Hematopoietic multipotent progenitor cell treated with erythropoietin and hydrocortisone succinate and interleukin-3 and kit ligand, for 4 days (in vitro differentiated cells): ENCODE data around the gene ECM2.

ENCODE experiments used
- DNase-seq: peaks from one replicate; pipeline ENCODE4 v3.0.0-alpha.2; 2015

The ECM2 gene

DNA sequence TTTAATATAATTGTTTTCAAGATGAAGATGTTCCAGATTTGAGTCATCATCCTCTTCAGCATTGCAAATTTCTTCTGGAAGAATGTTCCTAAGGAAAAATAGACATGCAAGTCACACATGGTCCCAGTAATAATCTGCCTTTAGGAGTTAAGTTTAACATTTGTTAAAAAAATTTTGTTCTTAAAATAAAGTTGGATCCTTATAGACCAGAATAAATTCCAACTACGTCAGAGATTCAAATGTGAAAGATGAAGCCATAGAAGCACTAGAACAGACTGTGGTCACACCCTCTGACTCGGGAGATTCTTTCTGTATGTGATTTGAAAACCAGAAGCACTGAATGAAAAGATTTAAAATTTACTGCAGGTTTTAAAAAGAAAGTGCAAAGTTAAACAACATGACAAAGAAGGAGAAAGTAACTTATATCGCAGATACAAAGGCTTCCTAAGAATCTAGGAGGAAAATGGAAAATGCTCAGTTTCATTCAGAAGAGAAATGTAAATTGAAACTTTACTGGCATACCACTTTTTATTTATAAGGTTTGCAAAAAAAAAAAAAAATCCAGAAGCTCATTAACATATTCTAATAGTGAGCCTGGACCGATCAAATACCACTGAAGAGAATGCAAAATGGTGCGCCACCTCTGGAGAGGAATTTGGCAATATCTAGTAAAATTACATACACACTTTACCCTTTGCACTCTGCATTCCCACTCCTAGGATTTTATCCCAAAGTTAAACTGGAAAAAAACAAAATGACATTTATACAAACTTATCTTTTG lies 39.2 kb downstream of the ECM2 start:
- no peak for DNase-seq

DNA sequence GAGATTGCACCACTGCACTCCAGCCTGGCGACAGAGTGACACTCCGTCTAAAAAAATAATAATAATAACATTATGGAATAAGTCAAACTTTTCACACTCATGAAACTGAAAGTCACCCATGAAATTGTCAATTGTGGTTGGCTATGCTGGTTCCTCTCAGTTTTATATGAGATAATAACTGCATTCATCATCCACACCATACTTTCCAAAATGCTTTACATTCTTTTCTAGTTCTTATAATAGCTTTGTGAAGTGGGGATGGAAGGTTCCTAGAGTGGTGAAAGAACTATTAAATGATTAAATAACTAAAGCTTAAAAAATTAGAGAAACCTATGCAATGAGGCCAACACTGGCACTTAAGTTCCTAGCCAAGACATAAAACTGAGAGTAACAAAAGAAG lies 40.9 kb downstream of the ECM2 start:
- no peak for DNase-seq

DNA sequence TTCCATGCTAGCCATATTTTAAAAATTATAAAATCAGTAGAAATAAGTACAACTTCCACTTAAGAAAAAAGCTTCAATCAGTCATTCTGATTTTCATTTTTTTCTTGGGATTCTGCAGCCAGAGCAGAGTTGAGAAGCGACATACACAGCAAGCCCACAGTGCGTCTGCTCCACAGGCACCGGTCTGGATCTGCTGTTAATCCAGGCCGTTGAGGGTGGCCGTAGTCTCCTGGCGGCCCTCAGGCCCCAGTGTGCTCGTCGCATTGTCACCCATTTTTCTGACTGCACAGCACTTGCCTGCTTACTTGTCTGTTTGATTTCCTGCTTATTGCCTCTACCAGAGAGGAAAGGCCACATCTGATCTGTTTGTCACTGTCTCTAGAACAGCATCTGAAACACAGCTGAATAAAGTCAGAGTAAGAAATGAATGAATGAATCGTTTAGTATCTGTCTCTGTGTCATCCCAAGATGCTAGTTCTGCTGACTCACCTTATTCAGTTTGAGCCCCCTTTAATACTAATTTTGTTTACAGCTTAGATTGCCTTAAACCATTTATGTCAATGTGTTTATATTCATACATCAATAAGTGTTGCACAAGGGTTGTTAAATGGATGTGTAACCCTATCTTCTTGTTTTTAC lies 41.9 kb downstream of the ECM2 start:
- no peak for DNase-seq

DNA sequence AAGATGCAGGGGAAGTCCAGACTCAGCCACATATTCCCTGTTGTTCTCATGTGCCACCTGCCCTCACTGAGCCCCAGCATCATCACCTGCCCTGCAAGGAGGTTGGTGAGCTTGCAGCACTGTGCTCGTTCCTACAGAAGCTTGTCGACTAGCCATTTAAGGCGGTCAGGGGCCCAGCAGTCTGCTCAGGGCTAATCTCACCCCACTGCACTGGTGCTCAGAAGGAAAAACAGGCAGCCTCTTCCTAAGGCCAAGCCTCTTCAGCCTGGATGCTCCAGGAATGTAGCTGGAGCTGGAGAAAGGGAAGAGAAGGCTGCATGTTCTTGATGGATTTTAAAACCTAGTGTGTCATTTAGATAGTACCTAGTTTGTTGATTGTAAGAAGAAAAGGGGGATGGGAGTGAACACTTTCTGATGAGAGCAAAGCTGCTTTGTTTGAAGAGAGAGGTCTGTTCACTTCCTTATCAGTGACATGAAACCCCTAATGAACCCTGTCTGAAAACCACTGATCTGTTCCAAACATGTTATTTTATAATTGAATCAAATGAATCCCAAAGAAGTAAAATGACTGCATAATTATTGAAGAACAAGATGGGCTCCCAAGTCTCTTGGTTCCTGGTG lies 42.9 kb downstream of the ECM2 start:
- DNase-seq: peak; percentile 33

DNA sequence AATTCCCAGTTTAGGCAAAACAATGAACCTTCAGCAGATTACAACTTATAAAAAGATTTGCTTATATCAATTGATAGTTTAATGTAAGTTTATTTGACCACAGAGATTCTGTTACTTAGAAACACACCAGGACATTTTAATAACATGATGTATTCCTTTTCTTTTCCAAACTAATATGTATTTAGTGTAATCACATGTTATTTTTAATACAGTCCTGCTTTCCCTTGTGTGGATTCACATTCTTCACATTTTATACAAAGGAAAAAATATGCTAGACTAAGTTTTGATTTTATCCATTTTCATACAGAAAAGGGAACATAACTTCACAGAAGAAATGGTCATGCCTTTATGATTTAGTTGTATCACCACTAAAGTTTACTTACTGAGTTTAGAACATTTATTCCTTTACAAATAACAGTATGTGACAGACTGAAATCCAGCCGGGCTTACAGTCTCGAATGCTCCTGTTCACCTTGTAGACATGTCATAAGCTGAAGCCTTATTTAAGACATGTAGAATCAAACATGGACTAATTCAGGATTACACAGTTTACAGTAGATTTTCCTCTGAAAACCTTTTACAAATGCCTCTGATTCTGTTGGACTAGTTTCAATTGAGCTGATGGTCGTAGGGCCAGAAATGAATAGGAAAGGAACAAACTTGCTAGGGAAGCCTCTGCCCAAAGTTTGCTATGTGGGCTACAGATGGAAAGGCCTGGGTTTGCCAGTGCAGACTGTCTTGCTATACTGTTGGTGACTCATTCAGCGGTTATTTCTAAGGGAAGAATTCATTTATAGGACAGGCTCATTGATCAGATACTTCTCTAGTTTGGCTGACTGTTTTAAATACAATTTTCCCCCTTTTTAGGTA lies 46.9 kb downstream of the ECM2 start:
- no peak for DNase-seq

DNA sequence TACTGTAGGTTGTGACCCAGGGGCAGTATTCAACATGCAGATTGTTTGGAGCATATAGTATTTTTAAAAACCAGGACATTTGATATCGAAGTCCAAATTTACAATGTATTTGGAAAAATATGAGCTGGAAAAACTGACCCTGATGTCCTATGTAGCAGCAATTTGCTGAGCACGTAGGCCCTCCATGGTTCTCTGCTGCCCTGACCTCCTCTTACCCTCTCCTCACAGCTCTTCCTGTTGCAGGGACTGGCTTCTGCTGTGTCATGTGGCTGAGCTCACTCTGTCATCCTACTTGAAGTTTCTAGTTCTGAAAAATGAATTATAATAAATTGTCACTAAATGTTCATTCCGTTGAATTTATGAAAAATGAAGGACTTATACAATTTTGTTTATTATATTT lies 49.4 kb downstream of the ECM2 start:
- peak; percentile 32 for DNase-seq

DNA sequence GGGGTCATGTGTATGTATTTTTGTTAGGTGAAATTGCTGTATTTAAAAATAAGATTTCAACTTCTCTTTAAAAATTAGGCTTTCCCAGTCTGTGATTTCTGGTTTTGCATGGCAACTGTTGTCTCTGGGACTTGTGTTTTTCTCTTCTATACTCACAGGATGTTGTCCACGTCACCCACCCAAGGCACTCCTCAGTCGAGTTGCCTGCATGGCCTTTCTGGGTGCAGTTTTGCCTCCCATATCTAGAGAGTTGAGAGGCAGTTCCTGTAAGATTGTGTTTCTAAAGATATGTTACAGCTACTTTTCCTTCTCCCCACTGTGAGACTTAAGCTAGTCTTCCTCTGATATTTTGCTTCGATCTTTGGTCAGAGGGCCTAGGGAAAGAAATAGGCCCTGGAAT lies 51.2 kb downstream of the ECM2 start:
- DNase-seq: no peak

DNA sequence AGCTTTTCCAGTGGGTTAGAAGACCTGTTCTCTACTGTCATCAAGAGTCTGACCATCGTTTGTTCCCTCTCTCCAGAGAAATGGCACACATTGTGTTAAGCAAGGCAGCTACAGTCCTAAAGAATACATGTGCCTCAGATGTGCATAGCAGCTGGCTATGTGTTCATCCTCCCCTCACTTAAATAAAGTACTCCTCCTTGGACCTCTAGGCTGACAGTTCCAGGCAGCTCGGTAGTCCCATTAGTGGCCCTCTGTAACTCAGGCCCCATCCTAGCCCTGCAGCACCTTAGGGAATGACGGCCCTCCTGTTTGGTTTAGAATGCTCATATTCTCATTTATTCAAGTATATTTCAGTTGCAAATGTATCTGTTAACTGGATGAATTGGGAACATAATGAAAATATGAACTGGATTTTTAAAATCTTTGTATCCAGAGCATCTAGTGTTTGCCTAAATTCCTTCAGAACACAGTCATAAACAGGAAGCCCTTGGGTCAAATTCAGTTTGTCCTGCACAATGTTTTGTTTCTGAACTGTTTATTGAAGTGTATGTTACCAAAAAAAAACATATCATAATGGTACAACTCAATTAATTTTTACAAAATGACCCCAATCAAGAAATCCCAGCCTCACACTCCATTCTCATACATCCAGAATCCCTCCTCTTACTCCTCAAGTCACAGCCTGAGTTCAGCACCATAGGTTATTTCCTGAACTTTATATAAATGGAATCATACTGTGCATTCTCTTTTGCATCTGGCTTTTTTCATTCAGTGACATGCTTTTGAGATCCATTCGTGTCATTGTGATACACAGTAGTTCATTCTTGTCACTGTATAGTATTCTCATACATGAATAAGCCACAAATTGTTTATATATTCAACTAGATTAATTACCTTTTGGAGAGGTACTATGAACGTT lies 51.9 kb downstream of the ECM2 start:
- no peak for DNase-seq

DNA sequence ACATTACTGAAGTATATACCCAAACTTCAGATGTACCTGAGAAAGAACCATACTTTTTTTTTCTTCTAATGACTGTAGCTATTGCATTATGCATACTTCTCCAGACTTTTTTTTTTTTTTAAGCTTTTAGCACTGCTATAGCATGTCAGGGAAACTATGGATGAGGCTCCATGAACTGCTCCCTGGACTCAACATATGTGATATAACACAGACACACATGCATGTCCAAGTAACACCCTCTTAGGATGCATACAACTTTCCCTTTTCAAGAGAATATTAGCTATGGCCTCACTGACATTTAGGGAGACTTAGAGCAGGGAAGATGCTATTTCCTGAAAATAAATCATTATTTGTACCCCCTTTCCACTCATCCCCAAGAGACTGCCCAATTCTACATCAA lies 53.0 kb downstream of the ECM2 start:
- no peak for DNase-seq

DNA sequence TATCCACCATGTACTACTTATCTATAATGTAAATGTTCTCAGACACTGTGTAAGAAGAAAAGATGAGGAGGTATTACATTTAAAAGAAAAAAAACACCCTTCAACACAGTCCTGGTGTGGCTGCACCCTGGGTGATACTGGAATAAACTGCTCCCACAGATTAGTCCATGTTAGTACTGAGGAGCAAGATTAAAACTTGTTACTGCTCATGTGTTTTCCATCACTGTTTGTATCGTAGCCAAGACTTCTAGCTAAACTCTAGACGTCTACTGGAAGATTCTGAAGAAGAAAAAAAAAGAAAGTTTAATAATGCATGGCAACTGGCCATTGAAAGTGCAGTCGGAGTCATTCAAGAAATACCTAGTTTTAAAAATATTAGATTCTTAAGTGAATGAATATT lies 53.5 kb downstream of the ECM2 start, which contains the start of gene ASPN:
Gene ASPN (minus strand): TSS at position 178 of the 400 bp plus-strand sequence.
- DNase-seq: no peak

DNA sequence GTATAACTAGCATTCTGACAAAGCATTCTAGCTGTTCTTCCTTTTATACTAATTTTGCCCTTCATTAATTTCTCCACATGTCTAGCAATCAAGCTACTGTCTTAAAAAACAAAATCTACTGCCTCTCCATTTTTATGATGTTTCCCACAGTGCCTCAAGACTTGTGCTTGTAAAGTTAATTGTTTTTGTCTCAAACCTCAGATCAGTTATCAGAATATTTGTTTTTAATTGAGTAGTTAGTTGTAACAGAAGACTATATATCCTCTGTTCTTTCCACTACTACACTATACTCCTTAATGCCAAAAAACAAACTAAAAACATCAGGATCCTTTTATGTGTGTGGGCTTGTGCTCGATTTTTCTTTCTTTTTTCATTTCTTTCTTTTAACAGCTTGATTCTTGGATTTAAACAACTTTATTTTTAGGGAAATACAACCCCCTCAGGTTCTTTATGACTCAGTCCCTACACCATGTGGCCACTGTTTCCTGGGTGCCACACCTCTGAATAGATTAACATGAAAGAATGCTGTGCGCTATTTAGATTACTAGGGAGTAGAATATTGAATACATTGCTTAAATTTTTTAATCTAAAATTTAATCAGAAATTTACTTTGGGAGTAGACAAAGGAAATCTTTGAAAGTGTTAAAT lies 54.7 kb downstream of the ECM2 start:
- peak; percentile 44 for DNase-seq

DNA sequence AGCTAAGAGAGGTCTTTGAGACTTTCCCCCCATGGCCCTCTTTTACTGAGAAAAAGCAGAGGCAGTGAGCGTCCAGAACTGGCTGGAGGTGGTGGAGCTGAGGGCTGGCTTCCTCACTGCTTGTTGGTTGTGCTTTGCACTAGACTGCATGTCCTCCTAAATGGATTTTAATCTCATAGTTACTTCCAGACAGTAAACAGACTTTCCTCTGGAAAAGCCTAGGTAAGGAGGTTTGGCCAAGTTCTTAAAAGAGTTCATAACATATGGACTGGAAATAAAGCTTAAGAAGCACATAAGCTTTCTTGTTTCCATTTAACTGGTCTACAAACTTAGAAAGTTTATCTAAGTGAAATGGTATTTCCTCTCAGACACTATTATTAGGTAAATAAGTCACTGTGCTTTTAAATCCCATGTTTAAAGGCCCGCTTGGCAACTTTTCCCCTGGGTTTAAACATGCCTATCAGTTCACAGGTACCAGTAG lies 55.5 kb downstream of the ECM2 start:
- DNase-seq: no peak

DNA sequence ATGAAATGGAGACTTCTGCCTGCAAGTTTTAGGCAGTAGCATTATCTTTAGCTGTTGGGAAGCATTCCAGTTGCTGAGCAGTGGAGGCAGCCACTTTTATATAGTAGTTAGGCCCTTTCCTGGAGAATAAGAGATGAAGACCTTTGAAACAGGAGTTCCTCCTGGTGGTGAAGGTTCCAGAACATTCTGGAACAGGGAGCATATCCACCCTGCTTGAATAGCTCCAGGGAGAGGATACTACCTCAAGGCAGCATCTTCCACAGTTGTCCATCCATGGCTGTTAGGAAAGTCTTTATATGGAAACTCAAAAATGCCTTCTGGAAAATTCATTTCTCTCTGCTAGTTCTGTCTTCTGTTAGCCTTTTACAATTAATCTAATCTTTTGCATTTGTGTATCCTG lies 56.4 kb downstream of the ECM2 start:
- DNase-seq: no peak

DNA sequence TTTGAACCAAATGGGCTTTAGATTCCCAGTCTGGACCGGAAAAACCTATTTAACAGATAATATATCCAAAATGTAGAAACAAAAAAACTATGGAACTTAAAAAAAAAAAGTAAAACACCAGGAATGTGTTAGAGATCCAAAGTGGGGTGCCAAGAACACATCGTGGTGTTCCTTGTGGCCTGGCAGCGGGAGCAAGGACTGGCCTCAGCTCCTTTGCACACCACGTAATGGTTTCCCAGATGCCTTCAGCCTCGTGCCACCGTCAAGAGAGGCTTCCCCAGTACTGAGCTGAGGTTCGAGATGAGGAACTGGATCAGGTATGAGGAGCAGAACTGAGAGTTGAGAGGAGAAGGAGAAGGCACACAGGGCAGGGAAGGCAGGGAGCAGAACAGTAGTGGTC lies 57.0 kb downstream of the ECM2 start:
- DNase-seq: no peak

DNA sequence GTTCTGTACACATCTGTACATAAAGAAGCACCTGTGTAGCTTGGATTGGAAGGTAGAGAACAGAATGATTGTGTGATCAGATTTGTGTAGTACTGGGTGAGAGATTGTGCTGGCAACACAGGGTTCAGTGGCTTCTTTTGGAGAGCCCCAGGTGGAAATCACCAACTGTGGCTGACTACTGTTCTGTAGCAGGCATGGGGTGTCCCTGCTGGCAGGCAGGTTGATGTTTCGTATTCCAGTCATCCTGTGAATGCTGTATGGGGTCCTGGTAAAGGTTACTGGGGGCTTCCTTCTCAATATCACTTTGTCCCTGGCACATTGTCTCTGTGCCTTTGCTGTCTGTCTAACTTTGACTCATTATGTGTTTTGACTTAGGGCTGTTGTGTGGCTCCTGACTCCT lies 58.8 kb downstream of the ECM2 start:
- no peak for DNase-seq

DNA sequence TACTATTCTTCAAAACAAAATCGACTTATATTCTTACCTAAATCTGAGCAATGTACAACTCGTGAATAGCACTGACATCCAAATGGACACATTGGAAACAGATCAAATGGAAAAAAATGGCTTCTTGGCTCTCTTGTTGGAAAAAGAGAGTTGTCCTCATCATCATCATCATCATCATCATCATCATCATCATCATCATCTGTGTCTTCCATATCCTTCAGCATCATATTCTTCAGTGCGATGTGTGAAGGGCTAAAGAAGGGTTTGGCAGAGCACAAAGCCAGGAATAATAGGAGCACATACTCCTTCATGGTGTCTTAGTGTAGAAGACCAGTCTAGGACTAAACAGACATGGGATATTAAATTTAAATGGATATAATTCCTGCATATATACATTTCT lies 61.2 kb downstream of the ECM2 start:
- no peak for DNase-seq

DNA sequence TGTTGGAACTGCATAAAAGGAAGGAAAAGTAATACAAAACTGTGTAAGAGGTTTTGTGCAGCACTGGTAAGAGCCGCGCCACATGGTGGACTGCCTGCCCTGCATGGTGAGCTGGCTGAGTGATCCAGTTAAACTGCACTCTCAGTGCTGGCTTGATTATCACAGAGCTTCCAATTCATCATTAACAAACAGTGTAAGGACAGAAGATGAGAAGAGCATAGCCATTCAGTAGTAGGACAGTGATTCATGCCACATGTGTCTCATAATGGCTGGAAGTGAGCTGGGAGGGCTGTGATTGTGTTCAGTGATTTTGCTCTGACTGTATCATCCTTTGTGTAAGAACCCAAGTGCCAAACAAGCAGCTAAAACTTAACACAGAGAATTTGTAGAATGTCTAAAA lies 67.6 kb downstream of the ECM2 start:
- no peak for DNase-seq

DNA sequence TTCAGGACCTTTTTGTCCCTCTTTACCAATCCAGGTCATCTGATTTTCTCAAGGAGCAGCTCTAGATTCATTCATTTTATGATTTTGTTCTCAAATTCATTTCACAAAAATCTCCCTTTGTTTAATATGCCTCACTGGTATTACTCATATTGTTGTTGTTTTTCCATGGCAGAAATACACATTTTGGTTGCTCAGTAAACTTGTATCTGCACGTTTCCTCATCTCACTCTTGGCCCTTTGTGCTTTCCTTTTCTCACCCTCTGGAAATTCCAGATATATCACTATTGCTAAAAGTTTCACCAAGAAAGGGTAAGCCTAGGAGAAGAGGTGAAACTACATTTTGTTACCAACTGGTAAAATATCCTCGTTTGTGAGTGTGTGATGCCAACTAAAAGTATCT lies 68.3 kb downstream of the ECM2 start:
- DNase-seq: no peak

DNA sequence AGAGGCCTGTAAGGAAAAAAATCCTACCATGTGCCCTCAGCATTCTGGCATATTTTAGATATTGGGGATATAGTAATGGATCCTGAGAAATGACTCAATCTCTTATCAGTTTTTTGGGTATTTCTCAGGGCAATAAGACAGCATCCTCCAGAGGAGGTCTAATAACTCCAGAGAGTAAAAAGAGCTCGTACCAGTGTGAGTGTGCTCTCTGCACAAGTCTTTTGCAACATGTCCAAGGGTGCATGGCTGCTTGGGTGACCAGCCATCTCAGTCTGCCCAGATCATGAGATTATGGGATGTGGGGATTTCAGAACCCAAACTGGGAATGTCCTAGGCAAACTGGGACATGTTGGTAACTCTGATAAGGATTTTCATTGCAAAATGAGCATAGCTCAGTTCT lies 68.7 kb downstream of the ECM2 start:
- DNase-seq: no peak

DNA sequence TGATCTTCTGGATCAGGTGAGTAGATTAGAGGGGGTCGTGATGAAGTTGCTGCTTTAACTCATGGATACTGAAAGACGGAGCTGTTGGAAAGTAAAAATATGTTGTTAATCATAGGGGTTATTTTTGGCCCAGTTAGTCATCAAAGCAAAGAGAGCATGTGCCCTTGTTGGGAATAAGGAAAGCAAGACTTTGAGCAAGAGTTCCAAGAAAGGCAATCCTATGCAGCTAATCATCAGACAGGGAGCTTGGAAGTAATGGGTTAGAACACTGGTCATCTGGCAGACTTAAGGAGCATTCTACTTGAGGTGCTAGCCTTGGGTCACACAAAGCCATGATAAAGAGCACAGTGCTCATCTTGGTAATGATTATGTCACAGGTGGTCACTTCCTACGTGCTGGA lies 71.8 kb downstream of the ECM2 start:
- no peak for DNase-seq

DNA sequence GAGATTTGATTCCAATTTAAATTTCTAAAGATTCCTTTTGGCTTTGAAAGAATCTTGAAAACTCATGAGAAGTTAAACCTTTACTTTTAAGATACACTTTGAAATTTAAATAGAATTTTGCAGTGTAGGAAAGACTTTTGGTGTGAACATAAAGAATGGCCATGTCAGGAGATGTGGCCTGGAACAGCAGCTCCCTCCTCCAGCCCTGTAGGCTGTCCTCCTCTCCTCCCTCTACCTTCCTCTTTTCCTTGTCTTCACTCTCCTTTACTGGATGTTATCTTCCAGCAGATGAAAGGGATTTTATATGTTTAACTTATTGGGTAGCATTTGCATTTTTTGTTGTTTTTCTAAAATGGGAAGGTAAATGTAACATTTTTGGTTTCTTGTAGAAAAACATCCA lies 72.4 kb downstream of the ECM2 start:
- no peak for DNase-seq

DNA sequence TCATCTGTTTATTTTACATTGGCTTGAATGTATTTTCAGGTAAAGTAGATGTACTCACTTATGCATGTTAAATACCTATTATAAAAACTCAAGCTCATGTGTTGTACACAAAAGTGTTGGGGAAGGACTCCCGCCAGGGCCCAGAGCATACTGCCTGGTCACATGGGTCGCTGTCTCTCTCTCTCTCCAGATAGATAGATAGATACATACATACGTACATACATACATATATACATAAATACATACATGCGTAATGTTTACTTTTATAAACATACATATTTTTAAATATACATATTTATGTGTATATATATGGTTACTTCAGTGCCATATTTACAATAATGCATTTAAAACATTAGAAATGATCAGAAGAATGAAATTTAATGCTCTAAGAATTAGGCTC lies 78.2 kb downstream of the ECM2 start:
- DNase-seq: no peak
